Lung (tissue), 12 donors: Measurements from ENCODE around the gene KIF26B. TPM values are rescaled to one million over a fixed set of nuclear protein-coding genes. Genes with fewer than 3 reads are reported as not detected.
A peak's percentile ranks its signal among the peaks of the same experiment; 100 is the strongest.
"Not testable (repeated sequence)": the region's sequence is repeated elsewhere in the genome, so short reads cannot be mapped to it uniquely, and the experiment has no call there.

Source experiments
- ATAC-seq: fragments of 200-7000 bp; cut with Tn5 transposase; one replicate; pipeline ENCODE4 v1.9.1; 2020; ENCODE audit warnings: moderate number of reproducible peaks; ENCODE audit not compliant: insufficient read depth, low FRiP score
- DNase-seq, 3 donors: peaks; one replicate each; pipeline ENCODE4 v3.0.0-alpha.2; 2013 to 2017
- H3K27ac ChIP-seq, 2 donors: one replicate each; pipeline ENCODE4 v1.5.1; 2013; ENCODE audit warnings: mild to moderate bottlenecking in 2 of 2, moderate library complexity in 2 of 2, control low read depth in 1 of 2, inconsistent platforms in 1 of 2, low read depth in 1 of 2, low read length in 1 of 2
- H3K27me3 ChIP-seq, 3 donors: one replicate each; pipeline ENCODE4 v1.5.1; 2013; ENCODE audit warnings: low read length in 2 of 3; ENCODE audit not compliant: control insufficient read depth in 3 of 3, insufficient read depth in 3 of 3
- H3K36me3 ChIP-seq, 4 donors: one replicate each; pipeline ENCODE4 v1.5.1; 2013; ENCODE audit warnings: low read length in 4 of 4, mild to moderate bottlenecking in 1 of 4, moderate library complexity in 1 of 4; ENCODE audit not compliant: control insufficient read depth in 4 of 4, insufficient read depth in 4 of 4
- H3K4me1 ChIP-seq, 5 donors: one replicate each; pipeline ENCODE4 v1.5.1; 2013; ENCODE audit warnings: low read length in 5 of 5, mild to moderate bottlenecking in 2 of 5, moderate library complexity in 1 of 5; ENCODE audit not compliant: control insufficient read depth in 5 of 5, insufficient read depth in 5 of 5
- H3K4me3 ChIP-seq: one replicate; pipeline ENCODE4 v1.5.1; 2013; ENCODE audit warnings: mild to moderate bottlenecking, control low read depth, moderate library complexity
- H3K9ac ChIP-seq, 2 donors: one replicate each; pipeline ENCODE4 v1.5.1; 2013; ENCODE audit warnings: low read length in 2 of 2, control low read depth in 1 of 2; ENCODE audit not compliant: insufficient read depth in 1 of 2
- H3K9me3 ChIP-seq, 4 donors: one replicate each; pipeline ENCODE4 v1.5.1; 2013; ENCODE audit warnings: low read length in 3 of 4, mild to moderate bottlenecking in 1 of 4, moderate library complexity in 1 of 4; ENCODE audit not compliant: control insufficient read depth in 4 of 4, insufficient read depth in 3 of 4
- WGBS, 2 donors: extraction: QIAGEN DNeasy Blood & Tissue Kit; methylation state at CpG; one replicate each; pipeline ENCODE4 v1.1.7; 2013; 5-methylcytosine and 5-hydroxymethylcytosine counted together
- polyA plus RNA-seq, 2 donors: library from polyadenylated mRNA; stranded (reverse); fragments of 200-250 nt; gene quantifications; one replicate each; pipeline ENCODE4 v1.2.1, GENCODE V29; 2013
- total RNA-seq, 2 donors: library from RNA; depleted of rRNA in 1 of 2; stranded (reverse); fragments of >200 nt in 1 of 2; gene quantifications; one replicate each; pipeline ENCODE4 v1.2.1, GENCODE V29; 2014 to 2021
- TF ChIP-seq, protein P1 (sequence below): IDR thresholded peaks from 2 replicates; pipeline ENCODE4 v1.5.1; 2012; ENCODE audit warnings: mild to moderate bottlenecking; ENCODE audit errors: control extremely low read depth, extremely low read depth
- donor health status: control.
- donor health status: control.
- donor health status: Bipolar disorder and iron deficiency.
- donor health status: healthy.
- donor health status: DM: yes; HTN: yes; CAD: no.

Gene KIF26B
- total and polyA plus RNA-seq, 4 donors, result 0.61 to 6.7 (median 2.2) TPM

DNA sequence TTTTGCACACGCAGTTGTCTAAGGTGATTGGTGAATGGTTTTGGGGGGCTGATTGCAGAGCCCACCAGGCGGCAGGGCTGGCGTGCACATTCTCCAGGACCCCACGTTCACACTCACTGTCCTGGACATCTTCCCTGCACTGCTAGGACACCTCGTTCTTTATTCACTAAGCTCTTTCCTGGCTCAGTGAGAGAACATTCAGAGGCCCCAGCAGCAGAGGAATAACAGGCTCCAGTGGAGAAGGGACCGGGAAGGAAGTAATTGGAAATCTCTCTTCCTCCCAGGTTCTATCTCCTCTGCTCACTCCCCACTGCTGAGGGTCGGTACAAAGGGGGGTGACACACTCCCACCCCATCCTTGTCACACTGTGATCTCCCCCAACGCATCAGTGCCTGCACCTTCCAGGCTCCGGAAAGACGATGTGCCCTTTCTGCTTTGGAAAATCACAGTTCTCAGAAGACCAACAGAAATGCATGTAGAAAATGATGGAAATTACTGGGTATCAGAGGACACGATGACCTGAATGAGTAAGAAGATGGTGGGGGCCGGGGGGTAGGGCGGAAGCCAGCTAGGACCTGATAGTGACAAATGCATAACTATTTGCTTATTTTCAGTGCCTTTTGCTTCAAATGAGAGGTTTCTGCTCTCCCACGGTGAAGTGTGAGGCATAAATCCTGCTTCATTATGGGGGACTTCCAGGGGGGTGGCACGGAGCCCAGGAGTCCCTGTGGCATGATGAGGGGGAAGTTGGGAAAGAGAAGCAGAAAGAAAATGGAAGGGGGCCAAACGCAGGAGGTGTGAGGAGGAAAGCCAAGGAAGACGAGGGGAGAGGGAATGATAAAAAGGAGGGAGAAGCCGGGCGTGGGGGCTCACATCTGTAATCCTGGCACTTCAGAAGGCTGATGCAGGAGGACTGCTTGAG lies 25.2 kb upstream of the KIF26B start:
- Histone ChIP-seq H3K27ac (no peak overlapping the region), H3K4me3 (no peak overlapping the region), H3K9me3 (no peaks in the 10 kb centered on the region), H3K4me1 (peaks cover 0 to 9% (median 2%) of the 10 kb centered on the region in 5 donors), H3K9ac (no peak overlapping the region), H3K27me3 (peaks cover 0 to 5% (median 0%) of the 10 kb centered on the region in 3 donors), H3K36me3 (peaks cover 0 to 3% (median under 1%) of the 10 kb centered on the region in 4 donors)
- 42 to 55% methylated on average over 19 of the region's 19 CpGs for WGBS, 2 donors
- no peak for ATAC-seq
- peak; percentile 58 to 70 (median 61) for DNase-seq
- TF ChIP-seq, protein P1, sequence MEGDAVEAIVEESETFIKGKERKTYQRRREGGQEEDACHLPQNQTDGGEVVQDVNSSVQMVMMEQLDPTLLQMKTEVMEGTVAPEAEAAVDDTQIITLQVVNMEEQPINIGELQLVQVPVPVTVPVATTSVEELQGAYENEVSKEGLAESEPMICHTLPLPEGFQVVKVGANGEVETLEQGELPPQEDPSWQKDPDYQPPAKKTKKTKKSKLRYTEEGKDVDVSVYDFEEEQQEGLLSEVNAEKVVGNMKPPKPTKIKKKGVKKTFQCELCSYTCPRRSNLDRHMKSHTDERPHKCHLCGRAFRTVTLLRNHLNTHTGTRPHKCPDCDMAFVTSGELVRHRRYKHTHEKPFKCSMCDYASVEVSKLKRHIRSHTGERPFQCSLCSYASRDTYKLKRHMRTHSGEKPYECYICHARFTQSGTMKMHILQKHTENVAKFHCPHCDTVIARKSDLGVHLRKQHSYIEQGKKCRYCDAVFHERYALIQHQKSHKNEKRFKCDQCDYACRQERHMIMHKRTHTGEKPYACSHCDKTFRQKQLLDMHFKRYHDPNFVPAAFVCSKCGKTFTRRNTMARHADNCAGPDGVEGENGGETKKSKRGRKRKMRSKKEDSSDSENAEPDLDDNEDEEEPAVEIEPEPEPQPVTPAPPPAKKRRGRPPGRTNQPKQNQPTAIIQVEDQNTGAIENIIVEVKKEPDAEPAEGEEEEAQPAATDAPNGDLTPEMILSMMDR, result no peak

DNA sequence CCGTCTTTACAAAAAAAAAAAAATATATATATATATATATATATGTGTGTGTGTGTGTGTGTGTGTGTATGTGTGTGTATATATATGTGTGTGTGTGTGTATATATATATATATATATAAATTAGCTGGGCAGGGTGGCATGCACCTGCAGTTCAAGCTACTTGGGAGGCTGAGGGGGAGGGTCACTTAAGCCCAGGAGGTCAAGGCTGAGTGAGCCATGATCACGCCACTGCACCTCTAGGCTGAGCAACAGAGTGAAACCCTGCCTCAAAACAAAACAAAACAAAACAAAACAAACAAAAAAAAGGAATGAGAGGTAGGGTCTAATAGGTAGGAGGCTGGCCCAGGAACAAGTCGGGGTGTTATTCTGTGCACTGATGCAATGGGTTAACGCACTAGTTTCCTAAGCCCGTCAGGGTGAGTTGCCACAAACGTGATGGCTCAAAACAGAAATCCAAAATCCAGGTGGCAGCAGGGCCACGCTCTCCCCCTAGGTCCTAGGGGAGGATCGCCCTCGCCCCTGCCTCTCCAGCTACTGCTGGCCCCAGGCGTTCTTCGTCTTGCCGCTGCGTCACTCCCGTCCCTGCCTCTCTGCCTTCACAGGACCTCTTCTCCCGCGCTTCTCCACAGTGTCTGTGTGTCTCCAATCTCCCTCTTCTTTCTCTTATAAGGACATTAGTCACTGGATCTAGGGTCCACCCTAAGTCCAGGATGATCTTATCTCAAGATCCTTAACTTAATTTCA lies 24.3 kb upstream of the KIF26B start:
- 43 to 60% methylated on average over 15 to 16 of the region's 16 CpGs for WGBS, 2 donors
- not testable (repeated sequence) for H3K4me1 ChIP-seq, ATAC-seq, H3K9me3 ChIP-seq, H3K27ac ChIP-seq, H3K9ac ChIP-seq, H3K4me3 ChIP-seq, H3K36me3 ChIP-seq, H3K27me3 ChIP-seq
- peak in 1 of 3 donors; percentile 18 for DNase-seq

DNA sequence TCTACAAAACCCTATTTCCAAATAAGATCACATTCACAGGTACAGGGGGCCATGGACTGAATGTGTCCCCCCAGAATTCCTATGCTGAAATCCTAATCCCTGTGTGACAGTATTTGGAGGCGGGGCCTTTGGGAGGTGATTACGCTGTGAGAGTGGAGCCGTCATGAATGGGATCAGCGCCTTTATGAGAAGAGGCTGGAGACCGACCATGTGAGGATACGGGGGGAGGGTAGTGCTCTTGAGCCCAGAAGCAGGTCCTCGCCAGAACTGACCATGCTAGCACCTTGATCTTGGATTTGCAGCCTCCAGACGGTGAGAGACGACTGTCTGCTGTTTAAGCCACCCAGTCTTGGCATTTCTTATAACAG lies 23.8 kb upstream of the KIF26B start:
- Histone ChIP-seq H3K27me3 (peaks cover 0 to 5% (median 0%) of the 10 kb centered on the region in 3 donors), H3K27ac (no peak overlapping the region), H3K9me3 (no peaks in the 10 kb centered on the region), H3K4me1 (peaks cover 0 to 9% (median 2%) of the 10 kb centered on the region in 5 donors), H3K36me3 (no peaks in the 10 kb centered on the region), H3K9ac (no peak overlapping the region), H3K4me3 (no peak overlapping the region)
- DNase-seq (peak in 1 of 3 donors; percentile 26), ATAC-seq (no peak)
- TF ChIP-seq, protein P1, result no peak
- WGBS, 2 donors, result 42 to 62% methylated on average over 9 of the region's 9 CpGs

DNA sequence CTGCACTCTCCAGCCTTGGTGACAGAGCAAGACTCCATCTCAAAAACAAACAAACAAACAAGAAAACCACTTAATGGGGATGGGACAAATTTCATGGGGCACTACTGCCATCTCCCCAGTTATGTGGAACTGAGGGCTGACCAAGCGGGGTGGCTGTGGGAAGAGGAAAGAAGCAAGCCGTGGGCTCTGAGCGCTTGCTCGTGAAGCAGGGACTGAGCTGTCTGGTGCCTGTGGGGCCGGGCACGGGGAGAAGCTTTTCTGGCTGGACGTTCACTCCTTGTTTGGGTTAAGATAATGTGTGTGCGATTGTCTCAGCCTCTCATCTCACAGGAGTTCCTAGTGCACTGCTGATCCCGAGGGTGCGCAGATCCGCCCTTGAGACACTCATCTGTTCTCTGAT lies 22.0 kb upstream of the KIF26B start:
- DNase-seq, result no peak
- no peak overlapping the region for H3K9ac ChIP-seq
- WGBS, 2 donors, result 78 to 79% methylated on average over 11 of the region's 11 CpGs
- no peaks in the 10 kb centered on the region for H3K9me3 ChIP-seq
- H3K27ac ChIP-seq, result no peak overlapping the region
- peaks cover 0 to 5% (median 0%) of the 10 kb centered on the region in 3 donors for H3K27me3 ChIP-seq
- TF ChIP-seq, protein P1, result no peak
- H3K36me3 ChIP-seq, result no peaks in the 10 kb centered on the region
- H3K4me3 ChIP-seq, result no peak overlapping the region
- no peak for ATAC-seq
- H3K4me1 ChIP-seq, result peaks cover 0 to 9% (median 2%) of the 10 kb centered on the region in 5 donors
